Heart left ventricle (tissue), 16 donors: ENCODE results near the gene MYO18B. TPM values are rescaled to one million over a fixed set of nuclear protein-coding genes. Genes with fewer than 3 reads are reported as not detected.

Experiments used
- ATAC-seq, 4 donors: fragments of 200-7000 bp; cut with Tn5 transposase; one replicate each; pipeline ENCODE4 v1.9.1; 2020 to 2022; ENCODE audit warnings: moderate library complexity in 4 of 4, mild to moderate bottlenecking in 3 of 4, moderate number of reproducible peaks in 1 of 4
- DNase-seq, 5 donors: peaks; one replicate each; pipeline ENCODE4 v3.0.0-alpha.2; 2020
- H3K27ac ChIP-seq, 12 donors: fragments of 200-600 bp; sonication (generic) in 4 of 12; one replicate each; pipeline versions ENCODE4 v1.5.0 to v1.8.0; 2016 to 2022; ENCODE audit warnings: mild to moderate bottlenecking in 2 of 12
- H3K27me3 ChIP-seq, 9 donors: fragments of 200-600 bp; sonication (generic) in 2 of 9; one replicate each; pipeline versions ENCODE4 v1.5.1 to v1.8.0; 2016 to 2022; ENCODE audit warnings: mild to moderate bottlenecking in 3 of 9
- H3K36me3 ChIP-seq, 9 donors: fragments of 200-600 bp; sonication (generic) in 2 of 9; one replicate each; pipeline versions ENCODE4 v1.5.0 to v1.8.0; 2018 to 2022; ENCODE audit warnings: mild to moderate bottlenecking in 2 of 9
- H3K4me1 ChIP-seq, 12 donors: fragments of 200-600 bp; sonication (generic) in 4 of 12; one replicate each; pipeline versions ENCODE4 v1.5.0 to v1.8.0; 2016 to 2022; ENCODE audit warnings: mild to moderate bottlenecking in 3 of 12
- H3K4me3 ChIP-seq, 12 donors: fragments of 200-600 bp; sonication (generic) in 4 of 12; one replicate each; pipeline versions ENCODE4 v1.5.0 to v1.8.0; 2017 to 2022; ENCODE audit warnings: mild to moderate bottlenecking in 9 of 12, moderate library complexity in 4 of 12
- H3K9me3 ChIP-seq, 12 donors: fragments of 200-600 bp; sonication (generic) in 4 of 12; one replicate each; pipeline versions ENCODE4 v1.5.0 to v1.8.0; 2016 to 2022; ENCODE audit warnings: mild to moderate bottlenecking in 1 of 12
- CTCF ChIP-seq, 12 donors: fragments of 200-600 bp; sonication (generic) in 4 of 12; IDR thresholded peaks; one replicate each; pipeline versions ENCODE4 v1.5.0 to v1.8.0; 2018 to 2022; ENCODE audit warnings: antibody characterized with exemption in 12 of 12, mild to moderate bottlenecking in 5 of 12
- POLR2A ChIP-seq, 2 donors: fragments of 450-650 bp; IDR thresholded peaks; one replicate each; pipeline ENCODE4 v1.6.1; 2017; ENCODE audit warnings: antibody characterized with exemption in 2 of 2, mild to moderate bottlenecking in 2 of 2, moderate library complexity in 2 of 2
- WGBS, 4 donors: extraction: QIAGEN DNeasy Blood & Tissue Kit in 2 of 4; methylation state at CpG; one replicate each; pipeline versions ENCODE4 v1.1.5 to v1.1.7; 2013 to 2018; 5-methylcytosine and 5-hydroxymethylcytosine counted together
- intact Hi-C, 10 donors: fragments of 100-400 bp; cut with DNase I; formaldehyde crosslinking; loops; one replicate each; pipeline versions ENCODE4 v1.11.1 to v1.14.2; 2022
- polyA plus RNA-seq, 2 donors: library from polyadenylated mRNA; stranded (reverse); fragments of 200-250 nt; gene quantifications; one replicate each; pipeline ENCODE4 v1.2.3, GENCODE V29; 2013
- total RNA-seq, 9 donors: library from RNA; depleted of rRNA in 2 of 9; stranded (reverse); fragments of >200 nt in 2 of 9; fragmentation: NEBNext Ultra II Directional in 3 of 9; extraction: Animal tissue kit (Norgen Biotek cat#: 25700) in 3 of 9; gene quantifications; one replicate each; pipeline versions ENCODE4 v1.1.0 to v1.2.4, GENCODE V29; 2016 to 2023
- donor health status: ischemic (EF 13 %, LVEDD 7.1; RV severe dilation, severe dysfunction).
- donor health status: healthy with polysubstance abuse.
- donor health status: DM: no; HTN: yes; CAD: no.
- donor health status: DM: no; HTN: no; CAD: no.
- donor health status: ischemic (EF 25% LVEDD 6.9; RV normal size, moderate dysfunction).
- donor health status: ischemic (EF 25% LVEDD 5.7; RV mildly dilated, moderate dysfunction).
- donor health status: healthy.
- donor health status: DM: yes; HTN: yes; CAD: no.
- donor health status: ischemic (EF 35%, LVEDD 5.7; RV mildly dilated, moderate dysfunction).
- donor health status: nonischemic (EF 11% LVEDD 7.7; RV severe dilation, severe dysfunction).
- donor health status: DM: yes; HTN: yes; CAD: no.
- donor health status: PGD.
- donor health status: ischemic (EF 29% LVEDD 5.4; RV normal size, mild dysfunction).
- donor health status: nonischemic (EF 23%, LVEDD 6.1; RV moderate dilation, normal function).

The MYO18B gene
- total and polyA plus RNA-seq, 11 donors: 140 to 301 (median 193) TPM

- H3K4me1 ChIP-seq: peaks cover 0 to 15% (median 0%) of the 10 kb centered on the region in 12 donors
- WGBS, 4 donors: 36 to 46% (median 40%) methylated on average over 8 of the region's 8 CpGs
- no peak for ATAC-seq
- no peak overlapping the region for H3K4me3 ChIP-seq
- H3K9me3 ChIP-seq: no peaks in the 10 kb centered on the region
- no peak overlapping the region for H3K27ac ChIP-seq
- TF ChIP-seq CTCF (IDR thresholded peaks at IDR 0.05): no peak
- no peak for TF ChIP-seq POLR2A (IDR thresholded peaks at IDR 0.05)
- DNase-seq: no peak
- peaks cover 0 to 3% (median 0%) of the 10 kb centered on the region in 9 donors for H3K27me3 ChIP-seq
- H3K36me3 ChIP-seq: peaks cover 0 to 34% (median 0%) of the 10 kb centered on the region in 9 donors
- intact Hi-C loops: no loop called here
Measured at GRCh38 chr22:25987948-25988347, 246.0 kb downstream of the MYO18B start.

GRCh38 chr22:25990940-25991339 lies 249.0 kb downstream of the MYO18B start:
- TF ChIP-seq POLR2A (IDR thresholded peaks at IDR 0.05) (no peak), CTCF (IDR thresholded peaks at IDR 0.05) (no peak)
- peaks cover 0 to 4% (median 0%) of the 10 kb centered on the region in 12 donors for H3K4me1 ChIP-seq
- no peak for ATAC-seq
- no peaks in the 10 kb centered on the region for H3K9me3 ChIP-seq
- H3K36me3 ChIP-seq: peaks cover 0 to 57% (median 0%) of the 10 kb centered on the region in 9 donors
- WGBS, 4 donors: 59 to 79% (median 66%) methylated on average over 7 to 8 of the region's 8 CpGs
- no peak overlapping the region for H3K4me3 ChIP-seq
- peaks cover 0 to 3% (median 0%) of the 10 kb centered on the region in 9 donors for H3K27me3 ChIP-seq
- H3K27ac ChIP-seq: no peak overlapping the region
- intact Hi-C loops: no loop called here
- DNase-seq: no peak

- DNase-seq (no peak), ATAC-seq (no peak)
- H3K4me3 ChIP-seq: no peak overlapping the region
- peaks cover 0 to 54% (median 0%) of the 10 kb centered on the region in 9 donors for H3K36me3 ChIP-seq
- WGBS, 4 donors: 73 to 84% (median 80%) methylated on average over 11 to 12 of the region's 12 CpGs
- TF ChIP-seq CTCF (IDR thresholded peaks at IDR 0.05) (no peak), POLR2A (IDR thresholded peaks at IDR 0.05) (no peak)
- peaks cover 0 to 3% (median 0%) of the 10 kb centered on the region in 9 donors for H3K27me3 ChIP-seq
- peaks cover 0 to 15% (median under 1%) of the 10 kb centered on the region in 12 donors for H3K4me1 ChIP-seq
- H3K9me3 ChIP-seq: no peaks in the 10 kb centered on the region
- intact Hi-C loops: no loop called here
- no peak overlapping the region for H3K27ac ChIP-seq
Measured at GRCh38 chr22:25992331-25992730, 250.3 kb downstream of the MYO18B start.

- DNase-seq (no peak), ATAC-seq (no peak)
- Histone ChIP-seq H3K27ac (peak overlapping the region in 2 of 12 donors; percentile 5 to 64), H3K27me3 (no peaks in the 10 kb centered on the region), H3K4me3 (no peak overlapping the region), H3K9me3 (no peaks in the 10 kb centered on the region), H3K36me3 (peaks cover 0 to 47% (median 0%) of the 10 kb centered on the region in 9 donors), H3K4me1 (peaks cover 0 to 30% (median 2%) of the 10 kb centered on the region in 12 donors)
- no peak for TF ChIP-seq CTCF (IDR thresholded peaks at IDR 0.05)
- TF ChIP-seq POLR2A (IDR thresholded peaks at IDR 0.05): no peak
- 71 to 77% (median 73%) methylated on average over 7 of the region's 7 CpGs for WGBS, 4 donors
- intact Hi-C loops: no loop called here
Measured at GRCh38 chr22:25996669-25997068, 254.7 kb downstream of the MYO18B start.
